HG02571 (cell line): ENCODE data around the gene NKX6-2.
"Not testable (repeated sequence)": the region's sequence is repeated elsewhere in the genome, so short reads cannot be mapped to it uniquely, and the experiment has no call there.

ENCODE experiments used
- ATAC-seq: cut with Tn5 transposase; IDR thresholded peaks from one replicate; pipeline ENCODE4 v1.9.1; 2021; ENCODE audit warnings: mild to moderate bottlenecking, moderate library complexity; ENCODE audit not compliant: unreplicated experiment

Gene NKX6-2

DNA sequence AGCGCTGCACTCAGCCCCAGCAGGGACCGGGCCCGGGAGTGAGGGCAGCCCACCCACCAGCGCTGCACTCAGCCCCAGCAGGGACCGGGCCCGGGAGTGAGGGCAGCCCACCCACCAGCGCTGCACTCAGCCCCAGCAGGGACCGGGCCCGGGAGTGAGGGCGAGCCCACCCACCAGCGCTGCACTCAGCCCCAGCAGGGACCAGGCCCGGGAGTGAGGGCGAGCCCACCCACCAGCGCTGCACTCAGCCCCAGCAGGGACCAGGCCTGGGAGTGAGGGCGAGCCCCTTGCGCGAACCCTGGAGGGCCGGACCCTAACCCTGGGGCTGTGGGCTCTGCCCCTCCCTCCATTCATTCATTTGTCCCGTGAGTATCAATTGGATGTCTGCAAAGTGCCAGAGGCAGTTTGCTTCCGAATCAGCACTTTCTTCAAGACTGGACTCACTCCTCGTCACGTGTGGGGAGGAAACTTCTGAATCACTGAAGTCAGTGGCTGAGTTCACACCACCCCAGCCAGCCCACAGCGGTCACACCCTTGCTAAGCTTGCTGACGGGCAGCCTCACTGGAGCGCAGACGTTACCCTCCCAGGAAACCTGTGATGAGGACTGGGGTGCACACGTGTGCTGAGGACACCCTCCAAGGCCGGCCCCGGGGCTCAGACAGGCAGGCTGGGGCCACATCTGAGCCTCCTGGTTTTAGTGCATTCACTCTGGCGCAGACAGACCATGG, 42.6 kb downstream of the NKX6-2 start:
- not testable (repeated sequence) for ATAC-seq

DNA sequence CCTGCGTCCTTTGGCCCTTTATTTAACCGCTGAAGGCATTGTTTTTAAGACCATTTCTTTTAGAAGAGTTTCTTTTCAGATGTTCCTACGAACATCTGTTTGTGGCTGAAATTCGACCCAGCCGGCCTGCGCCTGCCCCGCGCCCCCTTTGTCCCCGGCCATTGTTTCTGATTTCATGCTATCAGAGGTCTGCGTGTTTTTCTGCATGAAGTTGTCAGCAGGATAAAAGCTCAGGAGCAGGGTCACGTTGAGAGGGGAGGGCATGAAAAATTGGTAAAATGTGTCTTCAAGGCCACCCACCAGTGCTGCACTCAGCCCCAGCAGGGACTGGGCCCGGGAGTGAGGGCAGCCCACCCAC, 43.1 kb downstream of the NKX6-2 start:
- no peak for ATAC-seq

- no peak for ATAC-seq
These were observed 43.6 kb downstream of the NKX6-2 start for GRCh38 chr10:132742167-132742836.

GRCh38 chr10:132740588-132740987, 45.4 kb downstream of the NKX6-2 start:
- ATAC-seq, result no peak

- no peak for ATAC-seq
These were observed 46.7 kb downstream of the NKX6-2 start for GRCh38 chr10:132739225-132739613.

DNA sequence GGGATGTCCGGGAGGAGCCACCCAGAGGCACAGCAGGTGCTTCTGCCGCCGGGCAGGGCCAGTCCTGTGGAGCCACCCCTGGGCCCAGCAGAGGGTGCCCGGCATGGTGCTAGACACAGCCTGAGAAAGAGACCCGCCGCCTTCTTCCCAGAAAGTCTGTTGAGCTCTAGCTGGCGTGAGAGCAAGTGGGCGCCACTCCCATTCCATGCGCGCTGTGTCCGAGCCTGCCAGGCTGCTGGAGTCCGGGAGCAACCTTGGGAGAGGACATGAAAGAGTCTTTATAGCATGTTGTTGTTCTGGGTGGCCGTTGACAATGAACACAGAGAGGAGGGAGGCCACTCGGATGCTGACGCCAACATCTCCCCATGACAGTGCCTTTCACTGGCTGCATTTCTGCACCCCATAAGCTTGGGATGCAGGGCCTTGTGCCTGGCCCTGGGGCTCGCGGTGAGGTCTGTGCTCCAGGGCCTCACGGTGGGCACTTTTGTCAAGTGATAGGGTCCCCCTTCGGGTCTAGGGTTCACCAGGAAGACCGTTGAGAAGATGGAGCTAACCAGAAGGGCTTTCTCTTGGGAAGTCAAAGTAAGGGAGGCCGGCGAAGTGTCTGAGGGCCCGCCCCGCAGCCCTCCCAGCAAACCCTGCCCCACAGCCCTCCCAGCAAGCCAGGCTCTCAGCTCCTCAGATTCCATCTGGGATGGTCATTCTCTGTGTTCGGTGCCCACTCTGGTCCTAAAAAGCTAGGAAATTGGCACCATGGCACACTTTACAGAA, 47.3 kb downstream of the NKX6-2 start:
- no peak for ATAC-seq

DNA sequence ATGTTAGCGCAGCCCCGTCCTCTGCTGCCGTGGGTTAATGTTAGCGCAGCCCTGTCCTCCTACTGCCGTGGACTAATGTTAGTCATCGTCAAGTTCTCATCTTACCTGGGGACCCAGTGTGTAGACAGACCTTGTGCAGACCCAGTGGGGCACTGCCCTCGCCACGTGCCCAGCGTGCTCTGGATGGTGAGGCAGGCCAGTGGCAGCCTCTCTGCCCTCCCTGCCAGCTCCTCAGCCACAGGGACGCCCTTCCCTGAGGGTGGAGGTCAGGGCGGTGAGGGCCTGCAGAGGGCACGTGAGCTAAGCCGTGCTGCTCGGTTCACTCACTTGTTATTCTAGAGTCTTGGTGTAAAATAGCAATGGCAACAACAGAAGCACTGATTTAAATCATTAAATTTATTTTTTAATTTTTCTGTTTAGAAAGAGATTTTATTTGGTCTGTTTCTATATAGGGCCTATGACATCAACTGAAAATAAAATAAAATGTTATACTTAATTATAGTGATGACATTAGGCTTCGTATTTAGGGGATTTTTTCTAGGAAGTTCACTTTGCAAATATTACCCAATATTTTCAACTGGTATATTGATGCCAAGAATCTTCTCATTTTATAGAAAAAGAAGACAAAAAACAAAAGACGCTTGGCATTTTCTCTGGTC, 48.4 kb downstream of the NKX6-2 start:
- no peak for ATAC-seq

- ATAC-seq, result no peak
These were observed 50.0 kb downstream of the NKX6-2 start for GRCh38 chr10:132735923-132736391.

- ATAC-seq, result no peak
These were observed 50.6 kb downstream of the NKX6-2 start for GRCh38 chr10:132735341-132735775.

GRCh38 chr10:132733926-132734325, 52.0 kb downstream of the NKX6-2 start:
- no peak for ATAC-seq
